Gastroesophageal sphincter (tissue), 3 donors: ENCODE measurements around the gene ABCG5.

ENCODE experiments used
- EP300 ChIP-seq: sonication (generic); formaldehyde crosslinking; IDR thresholded peaks from one replicate; pipeline ENCODE4 v1.6.1; 2017; ENCODE audit warnings: antibody characterized with exemption, mild to moderate bottlenecking
- POLR2A ChIP-seq, 2 donors: fragments of 450-650 bp; IDR thresholded peaks; one replicate each; pipeline ENCODE4 v1.6.1; 2017; ENCODE audit warnings: antibody characterized with exemption in 2 of 2, mild to moderate bottlenecking in 2 of 2, moderate library complexity in 1 of 2
- POLR2AphosphoS5 ChIP-seq: sonication (generic); formaldehyde crosslinking; IDR thresholded peaks from one replicate; pipeline ENCODE4 v1.6.1; 2017; ENCODE audit warnings: antibody characterized with exemption
- TF ChIP-seq, protein P1 (sequence below), 4 experiments: fragments of 200-600 bp in 2 of 4; fragments of 450-650 bp in 2 of 4; sonication (generic) in 1 of 4; IDR thresholded peaks; one replicate each; pipeline ENCODE4 v1.5.1; 2017 to 2019; ENCODE audit warnings: antibody characterized with exemption in 4 of 4, mild to moderate bottlenecking in 2 of 4, moderate library complexity in 2 of 4

DNA sequence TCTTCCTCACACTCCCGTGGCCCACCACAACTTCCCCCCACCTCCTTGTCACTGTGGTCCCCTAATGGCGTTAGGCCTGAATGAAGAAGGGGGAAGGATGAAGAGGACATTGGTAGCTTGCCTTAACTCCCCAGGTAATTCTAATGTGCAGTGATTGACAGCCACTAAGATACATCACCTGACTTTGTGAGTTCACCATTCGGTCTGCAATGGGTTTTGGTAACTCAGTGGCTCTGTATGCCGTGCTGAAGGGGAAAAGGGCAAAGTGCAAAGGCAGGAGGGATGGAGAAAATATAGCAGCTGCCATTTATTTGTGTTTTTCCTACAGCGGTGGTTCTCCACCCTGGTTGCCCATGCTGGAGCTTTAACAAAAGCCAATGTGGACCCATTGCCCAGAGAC is 42.3 kb upstream of the ABCG5 start:
- TF ChIP-seq, protein P1, sequence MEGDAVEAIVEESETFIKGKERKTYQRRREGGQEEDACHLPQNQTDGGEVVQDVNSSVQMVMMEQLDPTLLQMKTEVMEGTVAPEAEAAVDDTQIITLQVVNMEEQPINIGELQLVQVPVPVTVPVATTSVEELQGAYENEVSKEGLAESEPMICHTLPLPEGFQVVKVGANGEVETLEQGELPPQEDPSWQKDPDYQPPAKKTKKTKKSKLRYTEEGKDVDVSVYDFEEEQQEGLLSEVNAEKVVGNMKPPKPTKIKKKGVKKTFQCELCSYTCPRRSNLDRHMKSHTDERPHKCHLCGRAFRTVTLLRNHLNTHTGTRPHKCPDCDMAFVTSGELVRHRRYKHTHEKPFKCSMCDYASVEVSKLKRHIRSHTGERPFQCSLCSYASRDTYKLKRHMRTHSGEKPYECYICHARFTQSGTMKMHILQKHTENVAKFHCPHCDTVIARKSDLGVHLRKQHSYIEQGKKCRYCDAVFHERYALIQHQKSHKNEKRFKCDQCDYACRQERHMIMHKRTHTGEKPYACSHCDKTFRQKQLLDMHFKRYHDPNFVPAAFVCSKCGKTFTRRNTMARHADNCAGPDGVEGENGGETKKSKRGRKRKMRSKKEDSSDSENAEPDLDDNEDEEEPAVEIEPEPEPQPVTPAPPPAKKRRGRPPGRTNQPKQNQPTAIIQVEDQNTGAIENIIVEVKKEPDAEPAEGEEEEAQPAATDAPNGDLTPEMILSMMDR (IDR thresholded peaks at IDR 0.05): no peak
- TF ChIP-seq POLR2AphosphoS5: no peak
- no peak for TF ChIP-seq POLR2A (IDR thresholded peaks at IDR 0.05)
- no peak for TF ChIP-seq EP300
